ENCODE results near the gene MPHOSPH9. TPM values are rescaled to one million over a fixed set of nuclear protein-coding genes. Genes with fewer than 3 reads are reported as not detected.

MPHOSPH9 gene
- total and polyA plus RNA-seq, 2 of the 13 experiments (the other 11 are each of a cell fraction or from before 2014, with no cell fraction given), result 20.3 to 63.4 TPM

GRCh38 chr12:123134271-123134671 is 98.7 kb downstream of the MPHOSPH9 start:
- DNase-seq (ENCODE audit: low spot score) (no peak), ATAC-seq (no peak), FAIRE-seq (no peak)
- no peak overlapping the region for H3K4me3 ChIP-seq (replicated peaks in 1 of 3; ENCODE audit: insufficient read depth in 1 of 3, low read depth in 2 of 3, low read length in 3 of 3)
- no peak overlapping the region for H3K27ac ChIP-seq (ENCODE audit: extremely low read length, insufficient read depth, low read length)
- peaks cover 14% of the 10 kb centered on the region for H3K79me2 ChIP-seq (ENCODE audit: insufficient read depth, low read length)
- H3K36me3 ChIP-seq (replicated peaks in 1 of 2; ENCODE audit: control insufficient read depth in 1 of 2, insufficient read depth in 2 of 2, low read length in 2 of 2), result peaks cover 0 to 3% of the 10 kb centered on the region in 2 experiments; a peak in 3 of 5 replicates
- H3K4me1 ChIP-seq (ENCODE audit: insufficient read depth, low read length), result peaks cover 28% of the 10 kb centered on the region
- intact Hi-C loops (cut with micrococcal nuclease; ENCODE audit: unreplicated experiment), result no loop called here
- no TSS peak for BruUV-seq (replicated peaks)
- WGBS (ENCODE audit: low lambda C conversion rate), result 96% methylated on average over 9 of the region's 9 CpGs
- H3K9me3 ChIP-seq (ENCODE audit: low read length), result no peaks in the 10 kb centered on the region
- ChIA-PET CTCF (ENCODE audit: low intra/inter-chr PET ratio, low total read pairs) (no interaction called here), POLR2A (no interaction called here)
- no peak overlapping the region for H3K4me2 ChIP-seq (ENCODE audit: low read depth, low read length)
- TF ChIP-seq POLR2AphosphoS2 (IDR thresholded peaks at IDR 0.05; ENCODE audit: low read depth, low read length), result no peak
- no peak for TF ChIP-seq ISX (CRISPR knock-in tag; conservative IDR thresholded peaks at IDR 0.05)
- TF ChIP-seq ZNF180 (CRISPR knock-in tag; IDR thresholded peaks at IDR 0.05; ENCODE audit: borderline replicate concordance, low read depth), result no peak
- no peak for TF ChIP-seq HIVEP1 (CRISPR knock-in tag; IDR thresholded peaks at IDR 0.05)
- no peak for TF ChIP-seq ZNF251 (CRISPR knock-in tag; IDR thresholded peaks at IDR 0.05)
- TF ChIP-seq ZNF513 (CRISPR knock-in tag; conservative IDR thresholded peaks at IDR 0.05), result no peak
- no peak for TF ChIP-seq ATF1 (CRISPR knock-in tag; IDR thresholded peaks at IDR 0.05)
- no peak for TF ChIP-seq U2AF2 (IDR thresholded peaks at IDR 0.05; ENCODE audit: low read depth, low read length)
- TF ChIP-seq SRF (IDR thresholded peaks at IDR 0.05; ENCODE audit: low read depth, low read length), result no peak
- no peak overlapping the region for H3K9ac ChIP-seq (ENCODE audit: insufficient read depth, low read depth, low read length)
- in situ Hi-C loops (cut with HindIII; ENCODE audit: extremely low pct_ligation_motif_present, low pct_unique_long_range_greater_than_20kb), result no loop called here
- no peaks in the 10 kb centered on the region for H4K20me1 ChIP-seq (ENCODE audit: insufficient read depth, low read length)
- no peak overlapping the region for H2AFZ ChIP-seq (ENCODE audit: low read length)
- H3K27me3 ChIP-seq (ENCODE audit: control insufficient read depth in 1 of 2, insufficient read depth in 2 of 2, low read length in 2 of 2), result no peaks in the 10 kb centered on the region

- Histone ChIP-seq H3K4me1 (ENCODE audit: insufficient read depth, low read length) (peaks cover 25% of the 10 kb centered on the region), H3K27me3 (ENCODE audit: control insufficient read depth in 1 of 2, insufficient read depth in 2 of 2, low read length in 2 of 2) (no peaks in the 10 kb centered on the region), H3K36me3 (replicated peaks in 1 of 2; ENCODE audit: control insufficient read depth in 1 of 2, insufficient read depth in 2 of 2, low read length in 2 of 2) (peaks cover 0 to 3% of the 10 kb centered on the region in 2 experiments; a peak in 3 of 5 replicates), H3K27ac (ENCODE audit: extremely low read length, insufficient read depth, low read length) (no peak overlapping the region), H3K4me2 (ENCODE audit: low read depth, low read length) (no peak overlapping the region), H3K79me2 (ENCODE audit: insufficient read depth, low read length) (peaks cover 12% of the 10 kb centered on the region), H3K4me3 (replicated peaks in 1 of 3; ENCODE audit: insufficient read depth in 1 of 3, low read depth in 2 of 3, low read length in 3 of 3) (no peak overlapping the region), H3K9ac (ENCODE audit: insufficient read depth, low read depth, low read length) (no peak overlapping the region), H4K20me1 (ENCODE audit: insufficient read depth, low read length) (no peaks in the 10 kb centered on the region), H3K9me3 (ENCODE audit: low read length) (no peaks in the 10 kb centered on the region), H2AFZ (ENCODE audit: low read length) (no peak overlapping the region)
- in situ Hi-C loops (cut with HindIII; ENCODE audit: extremely low pct_ligation_motif_present, low pct_unique_long_range_greater_than_20kb), result no loop called here
- ATAC-seq (no peak), FAIRE-seq (no peak), DNase-seq (ENCODE audit: low spot score) (no peak)
- intact Hi-C loops (cut with micrococcal nuclease; ENCODE audit: unreplicated experiment), result no loop called here
- BruUV-seq (replicated peaks), result no TSS peak
- ChIA-PET POLR2A (no interaction called here), CTCF (ENCODE audit: low intra/inter-chr PET ratio, low total read pairs) (no interaction called here)
- WGBS (ENCODE audit: low lambda C conversion rate), result 96% methylated on average over 9 of the region's 9 CpGs
- TF ChIP-seq ZNF589 (CRISPR knock-in tag; conservative IDR thresholded peaks at IDR 0.05), result no peak
- no peak for TF ChIP-seq SRSF9 (IDR thresholded peaks at IDR 0.05; ENCODE audit: borderline replicate concordance, insufficient read depth, low read depth, low read length, poor library complexity, severe bottlenecking)
- no peak for TF ChIP-seq MTF1 (CRISPR knock-in tag; IDR thresholded peaks at IDR 0.05)
- no peak for TF ChIP-seq ARID3A (IDR thresholded peaks at IDR 0.05; ENCODE audit: low read depth, low read length)
- TF ChIP-seq RBFOX2 (IDR thresholded peaks at IDR 0.05; ENCODE audit: low read depth, low read length), result no peak
- TF ChIP-seq ZBTB3 (CRISPR knock-in tag; IDR thresholded peaks at IDR 0.05; ENCODE audit: borderline replicate concordance, low read depth), result no peak
- TF ChIP-seq PRMT3 (CRISPR knock-in tag; IDR thresholded peaks at IDR 0.05; ENCODE audit: borderline replicate concordance, low read depth), result no peak
Observed at GRCh38 chr12:123133701-123134100, 99.2 kb downstream of the MPHOSPH9 start.
